Measurements from ENCODE around the gene HNF1B.

DNA sequence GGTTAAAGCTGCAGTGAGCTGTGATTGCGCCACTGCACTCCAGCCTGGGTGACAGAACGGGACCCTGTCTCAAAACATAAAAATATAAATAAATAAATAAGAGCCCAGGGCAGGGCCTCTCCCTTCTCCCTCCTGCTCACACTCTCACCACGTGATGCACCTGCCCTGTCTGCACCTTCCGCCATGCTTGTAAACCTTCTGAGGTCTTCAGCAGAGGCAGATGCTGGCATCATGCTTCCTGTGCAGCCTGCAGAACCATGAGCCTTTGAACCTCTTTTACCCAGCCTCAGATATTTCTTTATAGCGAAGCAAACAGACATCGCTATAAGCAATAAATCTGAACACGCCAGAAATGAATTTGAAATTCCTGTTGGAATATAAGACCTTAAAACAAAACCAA, 48.5 kb downstream of the HNF1B start:
- TF ChIP-seq, protein P1, sequence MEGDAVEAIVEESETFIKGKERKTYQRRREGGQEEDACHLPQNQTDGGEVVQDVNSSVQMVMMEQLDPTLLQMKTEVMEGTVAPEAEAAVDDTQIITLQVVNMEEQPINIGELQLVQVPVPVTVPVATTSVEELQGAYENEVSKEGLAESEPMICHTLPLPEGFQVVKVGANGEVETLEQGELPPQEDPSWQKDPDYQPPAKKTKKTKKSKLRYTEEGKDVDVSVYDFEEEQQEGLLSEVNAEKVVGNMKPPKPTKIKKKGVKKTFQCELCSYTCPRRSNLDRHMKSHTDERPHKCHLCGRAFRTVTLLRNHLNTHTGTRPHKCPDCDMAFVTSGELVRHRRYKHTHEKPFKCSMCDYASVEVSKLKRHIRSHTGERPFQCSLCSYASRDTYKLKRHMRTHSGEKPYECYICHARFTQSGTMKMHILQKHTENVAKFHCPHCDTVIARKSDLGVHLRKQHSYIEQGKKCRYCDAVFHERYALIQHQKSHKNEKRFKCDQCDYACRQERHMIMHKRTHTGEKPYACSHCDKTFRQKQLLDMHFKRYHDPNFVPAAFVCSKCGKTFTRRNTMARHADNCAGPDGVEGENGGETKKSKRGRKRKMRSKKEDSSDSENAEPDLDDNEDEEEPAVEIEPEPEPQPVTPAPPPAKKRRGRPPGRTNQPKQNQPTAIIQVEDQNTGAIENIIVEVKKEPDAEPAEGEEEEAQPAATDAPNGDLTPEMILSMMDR (IDR thresholded peaks at IDR 0.05): no peak
- TF ChIP-seq POLR2AphosphoS5 (IDR thresholded peaks at IDR 0.05): no peak

All from prostate gland (tissue), 2 donors.